DMS114 treated with DMSO at 0.1 percent for 48 hours (cell line): ENCODE measurements around the gene PTOV1.

Source experiments
- DNase-seq: peaks from one replicate; lab custom pipeline; 2025; ENCODE audit not compliant: unreplicated experiment; lab: John Stamatoyannopoulos, UW

Gene PTOV1

DNA sequence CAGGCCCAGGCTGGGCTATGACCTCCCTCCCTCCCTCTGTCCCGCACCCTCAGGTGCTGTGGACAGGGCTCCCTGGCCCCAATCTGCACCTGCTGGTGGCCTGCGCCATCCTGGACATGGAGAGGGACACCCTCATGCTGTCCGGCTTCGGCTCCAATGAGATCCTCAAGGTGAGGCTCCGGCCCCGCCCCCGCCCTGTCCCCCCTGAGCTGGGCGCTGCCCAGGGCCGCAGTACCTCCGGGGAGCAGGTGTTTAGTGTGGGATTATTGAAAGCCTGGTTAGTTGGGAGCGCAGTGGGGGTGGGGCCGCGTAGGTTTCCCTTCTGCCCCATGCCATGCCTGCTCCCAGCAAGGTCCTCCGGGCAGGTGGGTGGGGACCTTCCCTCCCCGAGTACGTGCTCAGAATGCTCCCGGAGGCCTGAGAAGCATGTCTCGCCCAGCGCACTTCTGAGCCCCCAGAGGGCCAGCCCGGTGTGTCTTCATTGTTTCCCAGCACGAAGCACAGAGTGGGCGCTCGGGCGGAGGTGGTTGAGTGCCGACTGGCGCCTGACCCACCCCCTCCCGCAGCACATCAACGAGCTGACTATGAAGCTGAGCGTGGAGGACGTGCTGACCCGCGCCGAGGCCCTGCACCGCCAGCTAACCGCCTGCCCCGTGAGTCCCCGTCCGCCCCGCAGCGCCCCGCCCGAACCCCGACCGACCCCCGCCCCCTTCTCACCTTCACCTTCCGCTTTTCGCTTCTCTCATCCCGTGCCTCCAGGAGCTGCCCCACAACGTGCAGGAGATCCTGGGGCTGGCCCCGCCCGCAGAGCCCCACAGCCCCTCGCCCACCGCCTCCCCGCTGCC, 36.9 kb downstream of the PTOV1 start:
- DNase-seq: no peak

DNA sequence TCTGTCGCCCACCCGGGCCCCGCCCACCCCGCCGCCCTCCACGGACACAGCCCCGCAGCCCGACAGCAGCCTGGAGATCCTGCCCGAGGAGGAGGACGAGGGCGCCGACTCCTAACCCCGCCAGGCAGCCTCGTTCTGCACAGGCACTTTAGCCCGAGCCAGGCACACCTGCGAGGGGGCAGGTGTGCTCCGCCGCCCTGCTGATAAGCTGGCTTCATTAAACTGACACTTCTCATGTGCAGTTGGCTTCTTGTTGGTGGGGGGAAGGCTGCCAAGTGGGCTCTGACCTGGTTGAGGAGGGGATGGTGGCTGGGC, 37.5 kb downstream of the PTOV1 start:
- no peak for DNase-seq

DNA sequence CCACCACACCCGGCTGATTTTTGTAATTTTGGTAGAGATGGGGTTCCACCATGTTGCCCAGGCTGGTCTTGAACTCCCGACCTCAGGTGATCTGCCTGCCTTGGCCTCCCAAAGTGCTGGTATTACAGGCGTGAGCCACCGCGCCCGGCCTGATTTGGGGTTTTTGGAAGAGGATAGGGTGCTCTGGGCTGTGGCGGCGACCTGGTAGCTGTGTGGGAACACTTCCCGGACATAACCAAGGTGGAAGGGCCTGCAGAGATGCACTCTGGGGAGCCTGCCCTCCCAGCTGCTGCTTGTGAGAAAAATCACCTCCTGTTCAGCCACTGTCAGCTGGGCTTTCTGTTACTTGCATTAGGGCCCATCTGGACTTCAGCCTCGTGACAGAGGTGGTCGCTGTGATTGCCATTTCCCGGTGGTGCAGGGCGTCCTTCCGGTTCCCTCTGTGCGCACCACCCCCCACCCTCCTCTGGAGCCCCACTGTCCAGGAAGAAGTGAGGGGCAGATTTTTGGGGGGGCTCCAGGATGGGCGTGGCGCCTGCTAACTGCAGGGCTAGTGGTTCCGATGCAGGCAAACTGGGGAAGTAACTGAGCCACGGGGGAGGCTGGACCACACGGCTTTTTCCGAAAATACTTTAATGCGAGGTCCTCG, 38.2 kb downstream of the PTOV1 start:
- DNase-seq: no peak

DNA sequence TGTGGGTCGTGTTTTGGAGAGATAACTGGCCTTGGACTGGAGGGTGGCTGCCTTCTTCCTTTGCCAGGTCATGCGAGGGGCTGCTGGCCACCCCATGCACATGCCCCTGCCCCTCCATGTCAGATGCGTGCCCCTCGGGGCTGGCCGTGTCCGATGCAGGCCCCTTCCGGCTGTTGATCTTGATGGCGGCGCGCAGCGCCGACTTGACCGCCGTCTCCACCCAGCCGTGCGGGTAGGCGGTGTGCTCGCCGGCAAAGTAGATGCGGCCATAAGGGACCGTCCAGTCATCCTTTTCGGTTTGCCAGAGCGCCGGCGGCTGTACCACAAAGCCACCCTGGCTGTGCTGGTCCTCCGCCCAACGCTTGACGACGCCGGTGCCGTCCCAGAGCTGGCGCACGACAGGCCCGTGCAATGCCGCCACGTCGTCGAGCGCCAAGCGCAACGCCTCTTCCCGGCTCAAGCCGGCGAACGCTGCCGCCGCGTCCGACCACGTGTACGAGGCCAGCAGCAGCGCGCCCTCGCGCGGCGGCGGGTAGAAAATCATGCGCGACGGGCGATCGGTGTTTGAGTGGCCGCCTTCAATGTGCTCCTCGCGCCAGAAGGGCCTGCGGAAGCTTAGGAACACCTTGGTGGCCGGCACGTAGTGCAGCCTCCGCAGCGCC, 38.9 kb downstream of the PTOV1 start:
- no peak for DNase-seq

DNA sequence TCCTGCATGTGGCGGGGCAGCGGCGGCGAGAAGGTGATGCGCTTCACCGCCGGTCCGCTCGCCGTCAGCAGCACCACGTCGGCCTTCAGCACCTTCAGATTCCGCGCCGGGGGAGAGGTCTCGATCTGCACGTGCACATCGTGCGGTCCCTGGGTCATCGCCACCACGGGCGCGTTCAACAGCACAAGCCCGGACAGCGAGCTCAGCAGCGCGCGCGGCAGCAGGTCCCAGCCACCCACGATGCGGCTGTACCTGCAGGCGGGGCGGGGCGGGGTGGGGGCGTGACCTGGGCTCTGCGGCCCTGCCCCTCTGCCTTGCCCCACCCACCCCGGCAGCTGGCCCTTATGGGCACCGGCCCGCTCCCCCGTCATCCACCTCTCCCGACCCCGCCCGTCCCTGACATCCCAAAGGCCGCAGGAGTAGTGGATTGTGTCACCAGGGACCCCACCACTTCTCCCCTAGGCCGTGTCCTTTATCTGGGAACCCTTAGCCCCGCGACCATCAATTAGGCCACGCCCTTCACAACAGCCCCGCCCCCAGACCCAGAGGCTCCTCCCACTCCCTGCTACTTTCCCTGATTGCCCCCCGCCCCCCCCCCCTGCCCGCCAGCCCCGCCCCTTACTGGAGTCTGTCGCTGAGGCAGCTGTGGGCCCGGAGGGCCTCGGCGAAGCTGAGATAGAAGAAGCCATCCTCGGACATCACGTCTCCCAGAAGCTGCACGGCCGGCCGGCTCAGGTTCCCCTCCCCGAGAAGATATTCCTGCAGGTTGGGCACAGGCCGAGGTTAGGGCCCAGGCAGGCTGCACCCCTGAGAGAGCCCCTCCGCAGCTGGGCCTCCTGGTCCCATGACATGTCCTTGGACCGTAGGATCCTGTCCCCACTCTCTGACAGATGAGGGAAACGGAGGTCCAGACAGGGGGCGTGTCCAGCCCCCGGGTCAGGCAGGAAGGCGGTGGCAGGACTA, 39.7 kb downstream of the PTOV1 start:
- no peak for DNase-seq

DNA sequence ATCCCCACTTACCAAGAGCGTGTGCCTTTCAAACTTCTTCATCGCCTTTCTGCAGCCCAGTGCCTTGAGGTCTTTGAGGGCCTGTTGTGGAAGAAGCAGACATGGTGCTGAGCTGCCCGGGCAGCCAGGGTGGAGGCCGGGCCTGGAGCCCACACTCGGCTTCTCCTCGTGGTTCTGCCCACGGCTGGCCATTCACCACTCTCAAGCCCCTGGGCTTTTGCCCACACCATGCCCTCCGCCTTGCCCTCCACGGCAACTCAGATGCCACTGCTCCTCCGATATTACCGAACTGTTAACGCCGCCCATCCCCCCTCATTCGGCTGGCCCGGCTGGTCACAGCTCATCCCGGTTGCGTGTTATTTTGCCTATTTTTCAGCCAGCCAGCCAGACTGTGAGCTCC, 40.4 kb downstream of the PTOV1 start:
- no peak for DNase-seq

DNA sequence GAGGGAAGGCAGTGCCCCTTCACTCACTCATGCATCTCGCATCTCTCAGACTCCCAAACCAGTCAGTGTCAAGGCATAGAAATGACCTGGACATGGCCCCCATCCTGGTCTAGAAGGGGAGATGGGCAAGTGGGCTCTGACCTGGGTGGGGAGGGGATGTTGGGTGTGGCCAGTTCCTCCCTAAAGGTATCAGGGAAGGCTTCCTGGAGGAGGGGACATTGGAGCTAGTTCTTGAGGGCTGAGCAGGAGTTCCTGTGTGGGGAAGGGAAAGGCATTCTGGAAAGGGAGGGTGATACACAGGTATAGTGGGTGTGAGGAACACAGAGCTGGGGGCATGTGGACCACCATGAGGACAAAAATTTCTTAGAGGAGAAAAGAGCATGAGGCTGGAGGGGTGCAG, 41.8 kb downstream of the PTOV1 start:
- no peak for DNase-seq

DNA sequence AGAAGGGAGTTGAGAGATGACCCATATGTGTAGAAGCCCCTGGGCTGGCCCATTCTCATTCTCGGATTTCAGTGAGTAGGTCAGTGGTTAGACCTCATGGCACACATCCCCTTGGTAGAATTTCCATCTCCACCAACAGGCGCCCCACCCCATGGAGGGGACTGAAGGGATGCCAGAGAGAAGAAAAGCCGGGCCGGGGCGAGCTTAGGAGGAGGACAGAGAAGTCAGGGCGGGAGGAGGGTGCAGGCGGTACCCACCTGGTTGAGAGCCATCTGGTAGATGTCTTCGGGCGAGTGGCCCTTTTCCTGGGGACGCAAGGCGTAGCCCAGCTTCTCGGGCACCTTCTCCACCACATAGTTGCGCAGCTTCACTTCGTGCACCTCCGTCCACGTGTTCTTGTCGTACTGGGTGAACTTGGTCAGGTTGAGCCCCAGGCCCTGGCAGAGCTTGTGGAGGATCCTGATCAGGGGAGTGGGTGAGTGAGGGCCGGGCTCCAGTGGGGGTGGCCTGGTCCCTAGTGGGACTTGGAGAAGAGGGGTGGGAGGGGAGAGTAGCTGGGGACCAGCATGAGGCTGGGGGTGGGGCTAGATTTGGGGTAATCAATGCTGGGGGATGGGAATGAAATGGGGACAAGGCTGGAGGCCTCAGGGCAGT, 43.2 kb downstream of the PTOV1 start:
- DNase-seq: no peak

DNA sequence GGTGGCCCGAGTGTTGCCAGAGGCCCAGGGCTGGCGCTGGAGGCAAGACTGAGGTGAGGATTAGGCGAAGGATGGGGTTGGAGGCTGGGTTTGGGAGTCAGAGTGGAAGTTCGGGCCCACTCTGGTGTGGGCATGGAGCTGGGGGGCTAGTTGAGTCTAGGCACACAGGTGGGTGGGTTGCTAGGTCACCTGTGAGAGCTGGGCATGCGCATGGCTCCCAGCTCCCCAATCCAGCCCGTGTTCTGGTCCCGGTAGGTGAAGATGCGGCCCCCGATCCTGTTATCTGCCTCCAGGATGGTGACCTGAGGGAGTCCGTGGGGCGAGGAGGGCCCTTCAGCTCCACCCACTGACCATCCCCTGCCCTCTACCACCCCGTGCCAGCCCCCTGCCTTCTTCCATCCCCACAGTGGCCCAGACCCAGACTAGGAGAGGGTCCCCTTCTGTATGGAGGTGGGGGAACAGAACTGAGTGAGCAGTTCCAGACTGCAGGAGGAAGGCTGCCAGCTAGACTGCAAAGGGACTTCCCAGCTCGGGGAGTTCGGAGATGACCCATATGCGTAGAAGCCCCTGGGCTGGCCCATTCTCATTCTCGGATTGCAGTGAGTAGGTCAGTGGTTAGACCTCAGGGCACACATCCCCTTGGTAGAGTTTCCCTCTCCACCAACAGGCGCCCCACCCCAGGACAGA, 44.1 kb downstream of the PTOV1 start:
- no peak for DNase-seq

DNA sequence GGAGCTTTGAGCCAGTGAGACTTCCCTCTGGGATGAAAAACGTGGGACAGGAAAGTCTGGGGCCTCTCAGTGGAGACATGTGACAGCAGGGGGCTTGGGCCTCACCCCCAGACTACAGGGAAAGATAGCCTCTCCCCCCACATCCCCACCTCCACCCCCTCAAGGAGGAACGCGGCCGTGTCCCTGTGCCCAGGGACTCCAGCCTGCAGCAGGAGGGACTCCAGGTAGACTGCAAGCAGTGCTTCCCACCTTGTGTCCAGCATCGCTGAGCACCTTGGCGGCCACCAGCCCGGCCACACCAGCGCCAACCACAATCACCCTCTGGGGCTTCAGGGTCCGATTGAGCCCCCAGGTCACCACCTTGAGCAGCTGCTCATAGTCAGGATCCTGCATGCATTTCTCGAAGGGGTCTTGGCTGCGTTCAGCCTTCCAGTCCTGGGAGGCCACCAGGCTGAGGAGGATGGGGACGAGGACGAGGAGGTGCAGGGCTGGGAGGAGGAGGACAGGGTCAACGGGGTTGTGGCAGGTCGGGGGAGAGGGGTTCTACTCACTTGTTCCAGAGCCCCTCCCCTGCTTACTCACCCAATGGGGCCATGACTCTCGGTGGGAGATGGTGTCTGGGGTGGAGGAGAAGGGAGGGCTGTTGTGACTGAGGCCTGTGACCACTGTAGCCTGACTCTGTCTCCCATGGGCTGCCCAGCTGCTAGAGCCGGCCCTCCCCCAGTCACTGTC, 44.8 kb downstream of the PTOV1 start:
- no peak for DNase-seq

DNA sequence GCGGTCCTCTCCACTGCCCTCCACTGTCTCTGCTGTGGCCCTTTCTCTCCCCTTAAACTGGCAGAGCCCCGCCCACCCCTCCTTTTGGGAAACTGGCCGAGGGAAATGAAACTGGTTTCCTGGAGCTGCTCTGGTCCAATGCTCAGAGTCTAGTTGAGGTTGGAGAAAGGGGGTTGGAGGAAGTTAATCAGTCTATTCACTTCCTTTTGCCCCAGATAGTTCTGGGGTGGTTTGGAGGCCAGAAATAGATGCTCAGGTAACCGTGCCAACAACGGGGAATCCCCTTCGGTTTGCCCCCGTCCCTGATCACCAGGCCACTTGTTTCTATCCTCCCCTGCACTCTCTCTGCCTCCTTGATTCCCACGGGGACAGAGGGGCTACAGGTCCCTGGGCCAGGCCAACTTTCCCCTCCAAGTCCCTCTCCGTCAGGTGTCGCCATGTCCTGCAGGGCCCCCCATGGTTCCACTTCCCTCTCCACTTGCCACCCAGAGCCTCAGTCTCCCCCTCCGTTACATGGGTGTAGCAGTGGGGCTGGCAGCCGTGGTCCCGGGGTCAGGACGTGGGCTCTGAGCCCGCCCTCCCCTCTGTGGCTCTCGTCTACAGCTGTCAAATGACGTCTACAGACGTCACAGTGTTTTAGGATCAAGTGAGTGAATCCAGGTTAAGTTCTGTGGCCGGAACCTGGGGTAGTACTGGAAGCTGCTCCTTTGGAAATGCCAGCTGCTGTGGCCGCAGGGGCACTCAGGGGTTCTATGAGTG, 46.1 kb downstream of the PTOV1 start, which contains the start of gene IL4I1:
IL4I1 (minus strand) TSS at position 25 of the 759 bp plus-strand sequence. CDS start 727 bp downstream, outside the sequence.
- DNase-seq: no peak

DNA sequence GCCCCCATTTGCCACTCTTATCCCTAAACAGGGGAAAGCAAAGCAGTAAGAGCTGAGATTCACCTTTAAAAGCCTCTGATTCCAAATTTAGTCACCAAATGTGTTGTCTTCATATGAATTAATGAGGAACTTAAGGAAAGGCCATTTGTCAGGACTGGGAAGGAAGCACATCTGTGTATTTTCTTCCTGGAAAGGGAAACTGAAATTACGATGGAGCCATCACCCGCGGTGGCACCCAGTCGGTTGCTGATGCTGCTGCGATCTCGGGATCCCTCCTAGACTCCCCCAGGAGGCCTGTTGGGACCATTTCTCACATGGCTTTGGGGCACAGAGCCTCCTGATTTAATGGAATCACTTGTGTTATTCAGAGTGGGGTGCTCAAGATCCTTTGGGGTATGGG, 53.2 kb downstream of the PTOV1 start:
- DNase-seq: no peak

DNA sequence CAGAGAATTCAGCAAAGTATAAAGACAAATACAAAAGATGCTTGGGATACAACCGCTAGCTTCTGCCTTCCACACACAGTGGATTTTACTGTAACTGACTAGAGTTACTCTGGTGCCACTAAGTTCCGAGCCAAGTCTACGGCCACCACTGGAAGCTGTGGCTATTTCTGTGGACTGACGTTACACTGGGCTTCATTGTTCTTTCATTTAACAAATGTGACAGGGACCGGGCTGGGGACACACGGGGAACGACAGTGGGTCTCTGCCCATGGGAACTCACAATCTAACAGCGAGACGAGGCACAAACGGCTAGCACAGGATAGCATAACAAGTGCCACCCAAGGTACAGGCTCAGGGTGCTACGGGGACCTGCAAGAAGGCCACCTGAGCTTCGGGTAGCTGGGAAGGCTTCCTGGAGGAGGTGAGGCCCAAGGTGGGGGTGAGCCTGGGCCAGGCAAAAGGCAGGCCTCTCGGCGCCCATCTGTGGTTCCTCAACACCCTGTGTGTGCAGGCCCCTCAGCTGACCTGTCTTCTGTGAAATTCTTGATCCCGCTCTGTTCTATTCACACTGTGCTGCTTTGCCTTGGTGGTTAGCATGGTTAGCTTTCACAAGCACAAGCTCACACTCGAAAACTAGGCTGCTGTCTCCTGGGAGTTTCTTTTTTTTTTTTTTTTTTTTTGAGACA, 56.1 kb downstream of the PTOV1 start:
- DNase-seq: no peak

DNA sequence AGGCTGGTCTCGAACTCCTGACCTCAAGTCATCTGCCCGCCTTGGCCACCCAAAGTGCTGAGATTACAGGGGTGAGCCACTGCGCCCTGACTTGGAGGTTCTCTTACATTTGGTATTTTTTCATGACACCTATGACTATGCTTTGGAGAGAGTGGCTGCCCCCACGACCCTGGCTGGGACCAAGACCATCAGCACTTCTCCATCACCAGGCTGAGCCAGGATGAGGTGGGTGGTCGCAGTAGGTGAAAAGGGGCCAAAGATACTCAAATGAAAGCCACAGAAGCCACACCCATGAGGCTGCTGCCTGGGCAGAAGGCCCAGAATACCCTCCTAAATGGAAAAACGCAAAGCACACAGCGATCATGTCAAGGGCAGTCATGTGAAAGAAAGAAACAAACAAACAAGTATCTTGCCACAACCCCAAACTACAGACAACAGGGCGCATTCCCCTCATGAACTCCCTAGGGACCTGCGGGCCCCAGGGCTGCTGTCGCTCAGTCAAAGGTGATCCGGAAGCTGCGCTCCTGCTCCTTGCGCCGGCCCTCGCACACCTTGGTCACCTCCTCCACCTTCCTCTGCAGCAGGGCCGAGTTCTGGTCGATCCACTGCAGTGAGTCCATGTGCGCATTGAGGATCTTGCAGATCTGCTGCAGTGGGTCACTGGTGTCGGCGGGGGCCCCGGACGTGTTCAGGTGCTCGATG, 56.9 kb downstream of the PTOV1 start:
- DNase-seq: no peak

DNA sequence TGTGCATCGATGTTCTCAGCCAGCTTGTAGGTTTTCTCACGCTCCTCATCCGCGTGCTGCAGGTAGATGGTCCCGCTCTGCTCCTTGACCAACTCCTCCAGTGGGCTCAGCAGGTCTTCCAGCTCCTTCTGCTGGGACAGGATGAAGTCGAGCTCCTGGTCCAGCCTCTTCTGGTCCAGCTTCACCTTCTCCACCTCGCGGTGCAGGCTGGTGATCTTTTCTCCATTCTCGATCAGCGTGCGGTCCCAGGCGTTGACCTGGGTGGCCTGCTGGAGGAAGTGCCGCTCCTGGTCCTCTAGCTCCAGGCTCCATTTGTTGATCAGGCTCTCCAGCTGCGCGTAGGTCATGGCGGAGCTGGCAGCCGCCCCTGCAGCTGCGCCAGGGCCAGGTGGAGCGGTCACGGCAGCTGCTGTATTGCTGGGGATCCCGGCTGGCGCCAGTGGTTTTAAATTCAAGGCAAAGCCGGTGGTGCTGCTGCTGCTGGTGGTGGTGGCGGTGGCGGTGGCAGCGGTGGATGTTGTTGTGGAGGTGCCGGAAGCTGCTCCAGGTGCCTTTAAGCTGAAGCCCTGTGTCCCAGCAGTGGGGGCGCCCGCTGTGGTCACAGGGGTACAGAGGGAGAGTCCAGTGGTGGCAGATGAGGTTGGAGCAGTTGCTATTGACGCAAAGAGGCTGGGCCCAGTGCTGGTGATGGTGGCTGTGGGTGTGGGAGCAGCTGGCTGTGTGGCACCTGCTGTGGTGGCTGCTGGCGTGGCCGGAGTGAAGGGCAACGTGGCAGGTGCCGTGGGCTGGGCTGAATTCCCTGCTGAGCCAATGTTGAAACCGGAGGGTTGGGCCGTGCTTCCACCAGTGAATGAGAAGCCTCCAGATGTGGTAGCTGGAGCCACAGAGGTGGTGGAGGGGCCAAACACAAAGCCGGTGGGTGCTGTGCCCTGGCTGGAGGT, 57.8 kb downstream of the PTOV1 start:
- no peak for DNase-seq

DNA sequence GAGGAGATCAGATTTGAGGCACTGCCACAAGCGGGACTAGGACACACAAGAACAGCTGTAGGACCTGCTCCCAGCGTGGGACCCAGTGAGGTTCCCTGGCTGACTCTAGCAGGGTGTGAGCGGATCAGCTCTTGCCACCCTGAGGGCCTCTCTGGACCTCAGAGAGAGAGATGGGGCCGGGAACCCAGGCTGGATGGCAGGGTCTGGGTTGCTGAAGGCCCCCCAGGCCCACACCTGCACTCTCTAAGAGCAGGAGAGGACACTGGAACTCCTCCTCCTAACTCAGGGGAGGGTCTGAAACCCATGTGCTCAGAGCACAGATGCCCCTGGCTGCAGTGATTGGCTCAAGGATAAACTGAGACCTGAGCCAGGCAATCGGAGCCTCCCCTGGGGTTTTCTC, 59.2 kb downstream of the PTOV1 start:
- DNase-seq: no peak
